ENCODE results near the gene RALGAPA2. TPM values are rescaled to one million over a fixed set of nuclear protein-coding genes. Genes with fewer than 3 reads are reported as not detected.

RALGAPA2 gene
- total and polyA plus RNA-seq, 2 of the 13 experiments (the other 11 are each of a cell fraction or from before 2014, with no cell fraction given), result 13.8 to 17.7 TPM

DNA sequence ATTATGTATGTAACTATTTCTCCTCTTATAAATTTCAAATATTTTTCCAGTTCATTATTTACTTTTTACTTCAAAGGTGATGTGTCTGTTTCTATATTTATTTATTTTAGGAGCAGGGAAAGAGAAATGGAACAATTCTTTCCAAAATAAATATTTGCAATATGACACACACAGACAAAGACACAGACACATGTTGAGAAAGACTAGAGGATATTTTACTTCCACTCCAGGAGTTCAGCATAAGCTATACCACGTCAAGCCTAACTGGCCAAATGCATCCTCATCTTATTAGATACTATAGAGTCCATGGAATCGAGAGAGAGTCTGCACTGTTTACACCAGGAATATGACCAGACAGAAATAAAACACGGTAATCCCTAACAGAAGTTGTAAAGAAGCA, 13.3 kb downstream of the RALGAPA2 start (continued):
- TF ChIP-seq, protein P1, sequence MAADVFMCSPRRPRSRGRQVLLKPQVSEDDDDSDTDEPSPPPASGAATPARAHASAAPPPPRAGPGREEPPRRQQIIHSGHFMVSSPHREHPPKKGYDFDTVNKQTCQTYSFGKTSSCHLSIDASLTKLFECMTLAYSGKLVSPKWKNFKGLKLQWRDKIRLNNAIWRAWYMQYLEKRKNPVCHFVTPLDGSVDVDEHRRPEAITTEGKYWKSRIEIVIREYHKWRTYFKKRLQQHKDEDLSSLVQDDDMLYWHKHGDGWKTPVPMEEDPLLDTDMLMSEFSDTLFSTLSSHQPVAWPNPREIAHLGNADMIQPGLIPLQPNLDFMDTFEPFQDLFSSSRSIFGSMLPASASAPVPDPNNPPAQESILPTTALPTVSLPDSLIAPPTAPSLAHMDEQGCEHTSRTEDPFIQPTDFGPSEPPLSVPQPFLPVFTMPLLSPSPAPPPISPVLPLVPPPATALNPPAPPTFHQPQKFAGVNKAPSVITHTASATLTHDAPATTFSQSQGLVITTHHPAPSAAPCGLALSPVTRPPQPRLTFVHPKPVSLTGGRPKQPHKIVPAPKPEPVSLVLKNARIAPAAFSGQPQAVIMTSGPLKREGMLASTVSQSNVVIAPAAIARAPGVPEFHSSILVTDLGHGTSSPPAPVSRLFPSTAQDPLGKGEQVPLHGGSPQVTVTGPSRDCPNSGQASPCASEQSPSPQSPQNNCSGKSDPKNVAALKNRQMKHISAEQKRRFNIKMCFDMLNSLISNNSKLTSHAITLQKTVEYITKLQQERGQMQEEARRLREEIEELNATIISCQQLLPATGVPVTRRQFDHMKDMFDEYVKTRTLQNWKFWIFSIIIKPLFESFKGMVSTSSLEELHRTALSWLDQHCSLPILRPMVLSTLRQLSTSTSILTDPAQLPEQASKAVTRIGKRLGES (CRISPR knock-in tag; IDR thresholded peaks at IDR 0.05; ENCODE audit: borderline replicate concordance), result no peak
- TF ChIP-seq ZNF619 (CRISPR knock-in tag; IDR thresholded peaks at IDR 0.05) (no peak), SRSF1 (optimal IDR thresholded peaks at IDR 0.05; ENCODE audit: low read depth, low read length) (no peak), SNAI1 (CRISPR knock-in tag; IDR thresholded peaks at IDR 0.05; ENCODE audit: borderline replicate concordance) (no peak), NCOA2 (CRISPR knock-in tag; IDR thresholded peaks at IDR 0.05) (peak; percentile 87), HMG20A (CRISPR knock-in tag; IDR thresholded peaks at IDR 0.05; ENCODE audit: borderline replicate concordance) (peak; percentile 94), ZMYM4 (CRISPR knock-in tag; IDR thresholded peaks at IDR 0.05) (no peak), NFE2 (CRISPR knock-in tag; IDR thresholded peaks at IDR 0.05) (no peak), ZZZ3 (CRISPR knock-in tag; IDR thresholded peaks at IDR 0.05; ENCODE audit: borderline replicate concordance) (no peak), AHDC1 (CRISPR knock-in tag; IDR thresholded peaks at IDR 0.05; ENCODE audit: borderline replicate concordance) (peak; percentile 88; the same call in 1 of the 2 replicates), ZBTB21 (CRISPR knock-in tag; IDR thresholded peaks at IDR 0.05) (no peak), ZNF615 (CRISPR knock-in tag; IDR thresholded peaks at IDR 0.05; ENCODE audit: borderline replicate concordance) (no peak), TEAD2 (CRISPR knock-in tag; IDR thresholded peaks at IDR 0.05) (no peak), DDIT3 (CRISPR knock-in tag; IDR thresholded peaks at IDR 0.05) (no peak), ZNF891 (CRISPR knock-in tag; IDR thresholded peaks at IDR 0.05) (no peak), IRF2 (CRISPR knock-in tag; IDR thresholded peaks at IDR 0.05) (0 out of 2 replicates have a peak, but pooled peaks have one; percentile 14), ATF4 (CRISPR knock-in tag; IDR thresholded peaks at IDR 0.05) (peak in 1 of 2 experiments; percentile 50; a peak in 2 of 4 replicates), ZNF350 (CRISPR knock-in tag; IDR thresholded peaks at IDR 0.05; ENCODE audit: borderline replicate concordance, low read depth) (no peak)
- TF ChIP-seq, protein P2, sequence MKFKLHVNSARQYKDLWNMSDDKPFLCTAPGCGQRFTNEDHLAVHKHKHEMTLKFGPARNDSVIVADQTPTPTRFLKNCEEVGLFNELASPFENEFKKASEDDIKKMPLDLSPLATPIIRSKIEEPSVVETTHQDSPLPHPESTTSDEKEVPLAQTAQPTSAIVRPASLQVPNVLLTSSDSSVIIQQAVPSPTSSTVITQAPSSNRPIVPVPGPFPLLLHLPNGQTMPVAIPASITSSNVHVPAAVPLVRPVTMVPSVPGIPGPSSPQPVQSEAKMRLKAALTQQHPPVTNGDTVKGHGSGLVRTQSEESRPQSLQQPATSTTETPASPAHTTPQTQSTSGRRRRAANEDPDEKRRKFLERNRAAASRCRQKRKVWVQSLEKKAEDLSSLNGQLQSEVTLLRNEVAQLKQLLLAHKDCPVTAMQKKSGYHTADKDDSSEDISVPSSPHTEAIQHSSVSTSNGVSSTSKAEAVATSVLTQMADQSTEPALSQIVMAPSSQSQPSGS (CRISPR knock-in tag; IDR thresholded peaks at IDR 0.05), result no peak

All from HepG2 (cell line).